K562 (cell line): ENCODE data around the gene RALGPS1.

Source experiments
- CBFB ChIP-seq: sonication (generic); formaldehyde crosslinking; IDR thresholded peaks from 2 replicates; pipeline ENCODE4 v1.4.0; 2020; ENCODE audit warnings: mild to moderate bottlenecking, missing genetic modification reagents
- CEBPZ ChIP-seq: fragments of 150-350 bp; IDR thresholded peaks from 2 replicates; pipeline ENCODE4 v1.6.1; 2014; ENCODE audit warnings: low read depth, mild to moderate bottlenecking, low read length, borderline replicate concordance
- CHD4 ChIP-seq: fragments of 200-600 bp; sonication (generic); IDR thresholded peaks from 3 replicates; pipeline ENCODE4 v1.6.1; 2012; ENCODE audit warnings: low read depth, mild to moderate bottlenecking, mixed read lengths, low read length, inconsistent platforms; ENCODE audit not compliant: insufficient read depth, insufficient replicate concordance, poor library complexity, severe bottlenecking
- CTCF ChIP-seq, 3 experiments: IDR thresholded peaks in 2 of 3; conservative IDR thresholded peaks in 1 of 3; 2 replicates each; pipeline ENCODE4 v1.5.1; 2011 to 2012; ENCODE audit warnings: low read length in 3 of 3, mild to moderate bottlenecking in 3 of 3, control low read depth in 2 of 3, improper control_type of control experiment in 1 of 3, inconsistent platforms in 1 of 3, low read depth in 1 of 3, mixed read lengths in 1 of 3, moderate library complexity in 1 of 3; ENCODE audit not compliant: insufficient read depth in 2 of 3
- HMGN3 ChIP-seq: IDR thresholded peaks from 2 replicates; pipeline ENCODE4 v1.6.1; 2011; ENCODE audit warnings: borderline replicate concordance, low read depth, mild to moderate bottlenecking, mixed read lengths, low read length; ENCODE audit not compliant: insufficient read length; ENCODE audit errors: extremely low read depth
- IFI16 ChIP-seq: fragments of 250-450 bp; sonication (Bioruptor Pico); IDR thresholded peaks from 2 replicates; pipeline ENCODE4 v2.1.2; 2022; ENCODE audit warnings: mild to moderate bottlenecking, inconsistent platforms
- JUN ChIP-seq, 2 experiments: sonication (generic) in 1 of 2; formaldehyde crosslinking in 1 of 2; IDR thresholded peaks; 2 replicates each; pipeline versions ENCODE4 v1.6.1 to v1.8.0; 2012 to 2022; ENCODE audit warnings: borderline replicate concordance in 2 of 2, mild to moderate bottlenecking in 2 of 2, improper control_type of control experiment in 1 of 2, low read depth in 1 of 2, low read length in 1 of 2, missing genetic modification reagents in 1 of 2
- MLLT1 ChIP-seq, 2 experiments: fragments of 450-650 bp; IDR thresholded peaks; 2 replicates each; pipeline ENCODE4 v1.6.1; 2016
- POLR2AphosphoS5 ChIP-seq: IDR thresholded peaks from 2 replicates; pipeline ENCODE4 v1.6.1; 2011; ENCODE audit warnings: mild to moderate bottlenecking, low read depth, low read length, moderate library complexity; ENCODE audit not compliant: control insufficient read depth, insufficient read depth
- ZBTB8A ChIP-seq: fragments of 450-650 bp; IDR thresholded peaks from 2 replicates; pipeline ENCODE4 v1.6.1; 2018; ENCODE audit warnings: mild to moderate bottlenecking, moderate library complexity; ENCODE audit not compliant: partially characterized antibody
- ZNF395 ChIP-seq: fragments of 200-800 bp; sonication (Bioruptor generic); IDR thresholded peaks from 2 replicates; pipeline ENCODE4 v1.6.1; 2017; ENCODE audit warnings: missing genetic modification characterization, missing compliant biosample characterization

- TF ChIP-seq POLR2AphosphoS5 (no peak), ZBTB8A (no peak), CTCF (IDR thresholded peaks at IDR 0.05 in 2 of 3, conservative IDR thresholded peaks at IDR 0.05 in 1 of 3; ENCODE audit: insufficient read depth in 2 of 3, low read depth in 1 of 3, low read length in 3 of 3) (no peak), JUN (IDR thresholded peaks at IDR 0.05; ENCODE audit: borderline replicate concordance, low read depth, low read length) (no peak), JUN (CRISPR knock-in tag; IDR thresholded peaks at IDR 0.05; ENCODE audit: borderline replicate concordance) (no peak), ZNF395 (CRISPR knock-in tag) (no peak), CHD4 (no peak), CBFB (CRISPR knock-in tag) (no peak), MLLT1 (IDR thresholded peaks at IDR 0.05) (no peak), HMGN3 (no peak), CEBPZ (no peak), IFI16 (CRISPR knock-in tag) (no peak)
Observed at GRCh38 chr9:126999315-127000068, 84.9 kb downstream of the RALGPS1 start.
